ENCODE data around the gene EFCAB8.

DNA sequence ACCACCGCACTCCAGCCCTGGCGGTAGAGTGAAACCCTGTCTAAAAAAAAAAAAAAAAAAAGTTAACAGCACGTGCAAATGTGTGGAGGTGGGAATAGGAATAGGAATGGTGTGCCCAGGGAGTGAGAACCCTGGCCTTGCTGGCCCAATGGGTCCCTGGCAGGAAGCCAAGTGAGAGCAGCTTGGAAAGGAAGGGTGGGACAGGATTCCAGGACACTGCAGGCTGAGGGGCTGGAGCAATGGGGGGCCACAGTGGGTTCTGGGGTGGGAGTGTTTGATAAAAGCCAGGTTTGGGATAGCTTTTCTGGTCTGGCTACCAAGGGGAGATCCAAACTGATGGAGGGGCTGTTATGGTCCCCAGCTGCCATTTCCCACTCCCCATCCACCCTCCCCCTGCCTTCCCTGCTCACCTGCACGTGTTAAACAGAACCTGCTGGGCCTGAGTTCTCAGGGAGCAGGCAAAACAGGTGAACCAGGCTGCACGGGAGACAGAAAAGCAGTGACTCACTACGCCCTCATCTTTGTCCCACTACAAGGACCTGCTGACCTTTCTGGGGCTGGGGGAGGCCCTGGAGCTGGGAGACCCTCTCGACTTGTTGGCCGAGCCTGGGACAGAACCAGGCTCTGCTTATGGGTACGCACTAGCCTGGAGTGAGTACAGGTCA, 142.2 kb downstream of the EFCAB8 start:
- TF ChIP-seq, protein P1, sequence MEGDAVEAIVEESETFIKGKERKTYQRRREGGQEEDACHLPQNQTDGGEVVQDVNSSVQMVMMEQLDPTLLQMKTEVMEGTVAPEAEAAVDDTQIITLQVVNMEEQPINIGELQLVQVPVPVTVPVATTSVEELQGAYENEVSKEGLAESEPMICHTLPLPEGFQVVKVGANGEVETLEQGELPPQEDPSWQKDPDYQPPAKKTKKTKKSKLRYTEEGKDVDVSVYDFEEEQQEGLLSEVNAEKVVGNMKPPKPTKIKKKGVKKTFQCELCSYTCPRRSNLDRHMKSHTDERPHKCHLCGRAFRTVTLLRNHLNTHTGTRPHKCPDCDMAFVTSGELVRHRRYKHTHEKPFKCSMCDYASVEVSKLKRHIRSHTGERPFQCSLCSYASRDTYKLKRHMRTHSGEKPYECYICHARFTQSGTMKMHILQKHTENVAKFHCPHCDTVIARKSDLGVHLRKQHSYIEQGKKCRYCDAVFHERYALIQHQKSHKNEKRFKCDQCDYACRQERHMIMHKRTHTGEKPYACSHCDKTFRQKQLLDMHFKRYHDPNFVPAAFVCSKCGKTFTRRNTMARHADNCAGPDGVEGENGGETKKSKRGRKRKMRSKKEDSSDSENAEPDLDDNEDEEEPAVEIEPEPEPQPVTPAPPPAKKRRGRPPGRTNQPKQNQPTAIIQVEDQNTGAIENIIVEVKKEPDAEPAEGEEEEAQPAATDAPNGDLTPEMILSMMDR (IDR thresholded peaks at IDR 0.05), result no peak
- TF ChIP-seq POLR2A (IDR thresholded peaks at IDR 0.05), result no peak

Measured in heart left ventricle (tissue), 13 donors.